ENCODE data around the gene FIGNL1. TPM values are rescaled to one million over a fixed set of nuclear protein-coding genes. Genes with fewer than 3 reads are reported as not detected.
A peak's percentile ranks its signal among the peaks of the same experiment; 100 is the strongest.

FIGNL1 gene
- total RNA-seq, 1 experiment from 2014 or later: 13.8 TPM

DNA sequence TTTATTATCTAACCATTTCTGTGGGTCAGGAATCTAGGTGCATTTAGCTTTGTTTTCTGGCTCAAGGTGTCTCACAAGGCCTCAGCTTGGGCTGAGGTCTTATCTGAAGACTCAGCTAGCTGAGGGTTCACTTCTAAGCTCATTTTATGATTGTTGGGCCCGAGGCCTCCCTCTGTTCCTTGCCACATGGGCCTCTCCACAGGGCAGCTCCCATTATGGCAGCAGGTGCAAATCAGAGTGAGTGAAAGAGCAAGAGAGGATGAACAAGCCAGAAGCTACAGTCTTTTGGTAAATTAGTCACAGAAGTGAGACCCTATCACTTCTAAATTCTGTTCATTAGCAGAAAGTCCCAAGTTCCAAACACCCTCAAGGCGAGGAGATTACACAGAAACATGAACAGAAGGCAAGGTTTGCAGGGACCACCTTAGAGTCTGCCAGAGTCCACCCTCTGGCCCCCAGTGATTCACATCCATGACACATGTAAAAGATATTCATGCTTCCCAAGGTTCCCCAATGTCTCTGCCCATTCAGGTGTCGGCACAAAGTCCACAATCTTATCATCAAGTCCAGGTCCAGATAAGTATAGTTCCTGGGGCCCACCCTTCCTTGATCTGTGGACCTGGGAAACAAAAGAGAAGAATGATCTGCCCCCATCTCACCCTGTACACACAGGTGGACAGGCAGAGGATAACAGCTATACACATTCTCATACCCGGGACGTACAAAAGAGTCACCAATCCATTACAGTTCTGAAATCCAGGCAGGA, 23.7 kb downstream of the FIGNL1 start:
- no peak overlapping the region for H3K14ac ChIP-seq (ENCODE audit: insufficient read depth, low read length)
- H3K36me3 Mint-ChIP-seq (ENCODE audit: insufficient read depth in 1 of 3, low read depth in 3 of 3): no peaks in the 10 kb centered on the region

More for the DNA sequence above, 23.7 kb downstream of the FIGNL1 start:
- Histone ChIP-seq H2AK5ac (ENCODE audit: insufficient read length, low read length) (no peak overlapping the region), H2AFZ (ENCODE audit: low read length) (no peak overlapping the region), H3K27me3 (ENCODE audit: insufficient read depth, low read length) (no peaks in the 10 kb centered on the region), H4K20me1 (ENCODE audit: control insufficient read depth, insufficient read depth, insufficient read length) (no peaks in the 10 kb centered on the region), H3K9me3 (ENCODE audit: control insufficient read depth, low read depth, low read length) (no peaks in the 10 kb centered on the region), H2BK120ac (ENCODE audit: low read depth, low read length, poor library complexity, severe bottlenecking) (no peak overlapping the region), H4K8ac (replicated peaks; ENCODE audit: insufficient read length, low read depth, low read length) (no peak overlapping the region), H3K79me2 (ENCODE audit: insufficient read depth, low read length) (no peaks in the 10 kb centered on the region), H2BK20ac (ENCODE audit: low read depth, low read length, poor library complexity, severe bottlenecking) (no peak overlapping the region), H3K79me1 (ENCODE audit: insufficient read depth, low read depth, low read length, poor library complexity, severe bottlenecking) (no peaks in the 10 kb centered on the region), H3K23ac (ENCODE audit: insufficient read length, low read depth, low read length) (no peak overlapping the region), H2BK12ac (ENCODE audit: insufficient read length, low read depth, low read length) (no peak overlapping the region), H3K27ac (ENCODE audit: insufficient read length, low read depth, low read length) (no peak overlapping the region), H4K91ac (ENCODE audit: insufficient read length, low read depth, low read length) (no peak overlapping the region), H3K4ac (ENCODE audit: low read depth, low read length) (no peak overlapping the region), H3T11ph (ENCODE audit: low read length) (no peak overlapping the region), H3K4me2 (ENCODE audit: insufficient read depth, insufficient read length, low read length) (no peak overlapping the region), H2BK15ac (ENCODE audit: low read depth, low read length) (no peak overlapping the region), H3K9ac (ENCODE audit: extremely low read depth, insufficient read length, low read length) (no peak overlapping the region), H3K4me1 (ENCODE audit: insufficient read depth, low read length) (0 out of 2 replicates have a peak, but pooled peaks cover under 1% of the 10 kb centered on the region), H3K56ac (ENCODE audit: insufficient read length, low read depth, low read length) (no peak overlapping the region), H3K18ac (ENCODE audit: insufficient read length, low read depth, low read length) (no peak overlapping the region), H2BK5ac (ENCODE audit: insufficient read length, low read length) (no peak overlapping the region), H3K23me2 (ENCODE audit: insufficient read length, low read depth, low read length, poor library complexity, severe bottlenecking) (no peaks in the 10 kb centered on the region), H4K5ac (ENCODE audit: insufficient read length, low read depth, low read length) (no peak overlapping the region)
- Mint-ChIP-seq H3K27me3 (ENCODE audit: low read depth) (no peaks in the 10 kb centered on the region; the same call in none of the 2 replicates), H3K4me1 (peaks cover 7 to 9% of the 10 kb centered on the region in 2 experiments), H3K27ac (peak overlapping the region in 2 of 3 experiments; percentile 25 to 36; a peak in 1 of 7 replicates), H3K9me3 (no peaks in the 10 kb centered on the region), H3K4me3 (no peak overlapping the region)
- TF ChIP-seq, protein P1, sequence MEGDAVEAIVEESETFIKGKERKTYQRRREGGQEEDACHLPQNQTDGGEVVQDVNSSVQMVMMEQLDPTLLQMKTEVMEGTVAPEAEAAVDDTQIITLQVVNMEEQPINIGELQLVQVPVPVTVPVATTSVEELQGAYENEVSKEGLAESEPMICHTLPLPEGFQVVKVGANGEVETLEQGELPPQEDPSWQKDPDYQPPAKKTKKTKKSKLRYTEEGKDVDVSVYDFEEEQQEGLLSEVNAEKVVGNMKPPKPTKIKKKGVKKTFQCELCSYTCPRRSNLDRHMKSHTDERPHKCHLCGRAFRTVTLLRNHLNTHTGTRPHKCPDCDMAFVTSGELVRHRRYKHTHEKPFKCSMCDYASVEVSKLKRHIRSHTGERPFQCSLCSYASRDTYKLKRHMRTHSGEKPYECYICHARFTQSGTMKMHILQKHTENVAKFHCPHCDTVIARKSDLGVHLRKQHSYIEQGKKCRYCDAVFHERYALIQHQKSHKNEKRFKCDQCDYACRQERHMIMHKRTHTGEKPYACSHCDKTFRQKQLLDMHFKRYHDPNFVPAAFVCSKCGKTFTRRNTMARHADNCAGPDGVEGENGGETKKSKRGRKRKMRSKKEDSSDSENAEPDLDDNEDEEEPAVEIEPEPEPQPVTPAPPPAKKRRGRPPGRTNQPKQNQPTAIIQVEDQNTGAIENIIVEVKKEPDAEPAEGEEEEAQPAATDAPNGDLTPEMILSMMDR (conservative IDR thresholded peaks at IDR 0.05): no peak
- WGBS (ENCODE audit: extremely low coverage, insufficient read length, low lambda C conversion rate): no CpG with 5 or more reads among the region's 5 CpGs
- no peak for DNase-seq
